OCI-LY7 (cell line): Measurements from ENCODE around the gene ZNF367.

Experiments used
- CTCF ChIP-seq: fragments of 200-600 bp; sonication (generic); conservative IDR thresholded peaks from 2 replicates; pipeline ENCODE4 v1.5.1; 2014; ENCODE audit warnings: mild to moderate bottlenecking, antibody characterized with exemption, low read length, moderate library complexity, mixed read lengths
- EZH2phosphoT487 ChIP-seq: fragments of 200-600 bp; sonication (generic); IDR thresholded peaks from 2 replicates; pipeline ENCODE4 v1.6.1; 2018; ENCODE audit warnings: low read depth, borderline replicate concordance, mild to moderate bottlenecking, mixed run types, antibody characterized with exemption, low read length, moderate library complexity, mixed read lengths

DNA sequence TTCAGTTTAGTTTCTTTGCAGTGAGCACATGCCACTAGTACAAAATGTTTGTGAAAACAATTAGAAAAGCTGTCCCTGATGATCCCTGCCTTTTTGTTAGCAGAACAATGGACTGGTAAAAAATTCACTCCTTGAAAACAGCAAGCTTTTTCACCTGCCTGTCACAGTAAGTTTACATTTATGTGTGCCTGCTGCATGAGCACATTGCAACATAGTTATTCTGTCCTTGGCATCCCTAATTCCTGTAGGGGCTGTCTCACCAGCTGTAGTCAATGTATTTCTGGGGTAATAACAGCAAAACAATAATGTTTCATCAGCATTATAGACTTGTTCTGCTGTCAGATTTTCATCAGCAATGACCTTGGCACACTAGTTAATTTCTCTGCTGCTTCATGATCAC lies 11.6 kb upstream of the ZNF367 start:
- no peak for TF ChIP-seq CTCF
- no peak for TF ChIP-seq EZH2phosphoT487
